Measurements from ENCODE around the gene OR7G1. TPM values are rescaled to one million over a fixed set of nuclear protein-coding genes. Genes with fewer than 3 reads are reported as not detected.

The OR7G1 gene
- total and polyA plus RNA-seq, 2 donors (not counting 3 experiments of a cell fraction or from before 2014, with no cell fraction given), result not detected

DNA sequence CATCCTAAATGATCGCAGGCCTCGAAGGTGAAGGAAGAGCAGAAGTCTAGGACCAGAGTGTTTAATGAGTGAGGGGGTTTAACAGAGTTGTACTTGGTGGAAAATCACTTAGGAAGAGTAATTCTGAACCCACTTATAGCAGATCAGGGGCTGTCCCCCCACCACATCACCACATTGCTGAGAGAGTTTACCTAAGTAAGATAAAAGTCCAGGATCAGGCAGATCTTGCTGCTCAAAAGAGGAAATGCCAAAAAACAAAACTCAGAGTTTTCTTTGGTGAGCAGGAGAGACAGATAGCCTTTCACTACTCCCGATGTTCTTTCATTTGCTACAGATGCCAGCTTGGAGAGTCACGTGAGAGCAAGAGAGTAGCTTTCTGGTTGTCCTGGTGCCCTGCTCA lies 40.0 kb upstream of the OR7G1 start:
- H3K4me1 ChIP-seq (ENCODE audit: control insufficient read depth, extremely low read depth, insufficient read depth, low read length), result no peaks in the 10 kb centered on the region
- peaks cover 16 to 35% of the 10 kb centered on the region in 2 experiments for H3K36me3 ChIP-seq (ENCODE audit: control insufficient read depth in 2 of 2, extremely low read depth in 1 of 2, insufficient read depth in 2 of 2, low read length in 2 of 2)
- H3K4me2 ChIP-seq (ENCODE audit: insufficient read depth, low read length), result no peak overlapping the region
- FAIRE-seq (no peak), DNase-seq (ENCODE audit: low read depth, low spot score) (no peak)
- no TSS peak for BruUV-seq (replicated peaks)
- no peak overlapping the region for H3K4me3 ChIP-seq (replicated peaks in 1 of 3; ENCODE audit: insufficient read depth in 1 of 3, low read depth in 1 of 3, low read length in 3 of 3)
- intact Hi-C loops (cut with micrococcal nuclease) (no loop called here), dilution Hi-C loops (cut with MboI; ENCODE audit: extremely low pct_ligation_motif_present, low sequenced_read_pairs) (no loop called here)
- H3K27me3 ChIP-seq (ENCODE audit: control insufficient read depth in 2 of 2, insufficient read depth in 2 of 2, low read length in 2 of 2), result no peaks in the 10 kb centered on the region
- H3K9ac ChIP-seq (replicated peaks; ENCODE audit: extremely low read depth, insufficient read depth, low read length), result no peak overlapping the region
- no peak overlapping the region for H2AFZ ChIP-seq (ENCODE audit: low read depth, low read length)
- H3K27ac ChIP-seq (ENCODE audit: insufficient read depth, low read depth, low read length), result no peak overlapping the region
- no peaks in the 10 kb centered on the region for H4K20me1 ChIP-seq (replicated peaks; ENCODE audit: control insufficient read depth, extremely low read depth, insufficient read depth, low read length)
- no peak for TF ChIP-seq FOS (IDR thresholded peaks at IDR 0.05; ENCODE audit: borderline replicate concordance, insufficient read depth, low read length)
- H3K79me2 ChIP-seq (ENCODE audit: control insufficient read depth, insufficient read depth, low read length), result peaks cover 54% of the 10 kb centered on the region
- H3K9me1 ChIP-seq (replicated peaks; ENCODE audit: control insufficient read depth, extremely low read depth, insufficient read depth, low read length), result no peaks in the 10 kb centered on the region
- POLR2A ChIA-PET, result no interaction called here
- CTCF ChIA-PET, result no interaction called here
- peaks cover 5% of the 10 kb centered on the region for H3K9me3 ChIP-seq (replicated peaks; ENCODE audit: control insufficient read depth, insufficient read depth, low read length)

GRCh38 chr19:9151367-9151766 lies 35.8 kb upstream of the OR7G1 start:
- Histone ChIP-seq H3K9me1 (replicated peaks; ENCODE audit: control insufficient read depth, extremely low read depth, insufficient read depth, low read length) (no peaks in the 10 kb centered on the region), H3K27ac (ENCODE audit: insufficient read depth, low read depth, low read length) (no peak overlapping the region), H3K36me3 (ENCODE audit: control insufficient read depth in 2 of 2, extremely low read depth in 1 of 2, insufficient read depth in 2 of 2, low read length in 2 of 2) (peaks cover 7 to 12% of the 10 kb centered on the region in 2 experiments), H3K79me2 (ENCODE audit: control insufficient read depth, insufficient read depth, low read length) (peaks cover 92% of the 10 kb centered on the region), H3K9ac (replicated peaks; ENCODE audit: extremely low read depth, insufficient read depth, low read length) (no peak overlapping the region), H3K4me3 (replicated peaks in 1 of 3; ENCODE audit: insufficient read depth in 1 of 3, low read depth in 1 of 3, low read length in 3 of 3) (no peak overlapping the region), H3K27me3 (ENCODE audit: control insufficient read depth in 2 of 2, insufficient read depth in 2 of 2, low read length in 2 of 2) (no peaks in the 10 kb centered on the region), H4K20me1 (replicated peaks; ENCODE audit: control insufficient read depth, extremely low read depth, insufficient read depth, low read length) (no peaks in the 10 kb centered on the region), H3K9me3 (replicated peaks; ENCODE audit: control insufficient read depth, insufficient read depth, low read length) (no peaks in the 10 kb centered on the region), H3K4me2 (ENCODE audit: insufficient read depth, low read length) (no peak overlapping the region), H2AFZ (ENCODE audit: low read depth, low read length) (no peak overlapping the region), H3K4me1 (ENCODE audit: control insufficient read depth, extremely low read depth, insufficient read depth, low read length) (no peaks in the 10 kb centered on the region)
- ChIA-PET CTCF (no interaction called here), POLR2A (no interaction called here)
- intact Hi-C loops (cut with micrococcal nuclease), result no loop called here
- dilution Hi-C loops (cut with MboI; ENCODE audit: extremely low pct_ligation_motif_present, low sequenced_read_pairs), result no loop called here
- TF ChIP-seq POLR2A (IDR thresholded peaks at IDR 0.05; ENCODE audit: low read depth, low read length) (no peak), MAX (IDR thresholded peaks at IDR 0.05; ENCODE audit: insufficient read depth, insufficient read length) (no peak), EZH2 (IDR thresholded peaks at IDR 0.05; ENCODE audit: borderline replicate concordance, low read depth, low read length, severe bottlenecking) (no peak), GATA2 (IDR thresholded peaks at IDR 0.05; ENCODE audit: insufficient read depth, insufficient read length, low read depth, low read length) (no peak), JUN (IDR thresholded peaks at IDR 0.05; ENCODE audit: borderline replicate concordance, insufficient read depth, insufficient read length, low read depth) (no peak), MYC (IDR thresholded peaks at IDR 0.05; ENCODE audit: low read depth, low read length) (no peak), FOS (IDR thresholded peaks at IDR 0.05; ENCODE audit: borderline replicate concordance, insufficient read depth, low read length) (no peak), POLR2AphosphoS5 (IDR thresholded peaks at IDR 0.05; ENCODE audit: insufficient read depth, low read depth, low read length) (no peak)
- TF ChIP-seq, protein P1, sequence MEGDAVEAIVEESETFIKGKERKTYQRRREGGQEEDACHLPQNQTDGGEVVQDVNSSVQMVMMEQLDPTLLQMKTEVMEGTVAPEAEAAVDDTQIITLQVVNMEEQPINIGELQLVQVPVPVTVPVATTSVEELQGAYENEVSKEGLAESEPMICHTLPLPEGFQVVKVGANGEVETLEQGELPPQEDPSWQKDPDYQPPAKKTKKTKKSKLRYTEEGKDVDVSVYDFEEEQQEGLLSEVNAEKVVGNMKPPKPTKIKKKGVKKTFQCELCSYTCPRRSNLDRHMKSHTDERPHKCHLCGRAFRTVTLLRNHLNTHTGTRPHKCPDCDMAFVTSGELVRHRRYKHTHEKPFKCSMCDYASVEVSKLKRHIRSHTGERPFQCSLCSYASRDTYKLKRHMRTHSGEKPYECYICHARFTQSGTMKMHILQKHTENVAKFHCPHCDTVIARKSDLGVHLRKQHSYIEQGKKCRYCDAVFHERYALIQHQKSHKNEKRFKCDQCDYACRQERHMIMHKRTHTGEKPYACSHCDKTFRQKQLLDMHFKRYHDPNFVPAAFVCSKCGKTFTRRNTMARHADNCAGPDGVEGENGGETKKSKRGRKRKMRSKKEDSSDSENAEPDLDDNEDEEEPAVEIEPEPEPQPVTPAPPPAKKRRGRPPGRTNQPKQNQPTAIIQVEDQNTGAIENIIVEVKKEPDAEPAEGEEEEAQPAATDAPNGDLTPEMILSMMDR (IDR thresholded peaks at IDR 0.05; ENCODE audit: extremely low read depth in 1 of 2, insufficient read depth in 1 of 2, low read depth in 1 of 2, low read length in 2 of 2), result no peak
- DNase-seq (ENCODE audit: low read depth, low spot score) (no peak), FAIRE-seq (no peak)
- no TSS peak for BruUV-seq (replicated peaks)
